HepG2 (cell line): ENCODE results near the gene FAM222A. TPM values are rescaled to one million over a fixed set of nuclear protein-coding genes. Genes with fewer than 3 reads are reported as not detected.

Experiments
- AHDC1 ChIP-seq: sonication (generic); formaldehyde crosslinking; IDR thresholded peaks from 2 replicates; pipeline ENCODE4 v1.5.1; 2020; ENCODE audit warnings: mild to moderate bottlenecking, missing genetic modification reagents, borderline replicate concordance
- CAMTA2 ChIP-seq: sonication (generic); formaldehyde crosslinking; IDR thresholded peaks from 2 replicates; pipeline ENCODE4 v1.4.0; 2020; ENCODE audit warnings: mild to moderate bottlenecking, missing genetic modification reagents, borderline replicate concordance
- DMTF1 ChIP-seq: sonication (generic); formaldehyde crosslinking; IDR thresholded peaks from 2 replicates; pipeline ENCODE4 v1.4.0; 2020; ENCODE audit warnings: mild to moderate bottlenecking, missing genetic modification reagents
- HINFP ChIP-seq: sonication (generic); formaldehyde crosslinking; IDR thresholded peaks from 2 replicates; pipeline ENCODE4 v1.4.0; 2020; ENCODE audit warnings: low read depth, mild to moderate bottlenecking, missing genetic modification reagents
- HNRNPK ChIP-seq: fragments of 200-400 bp; formaldehyde crosslinking; IDR thresholded peaks from 2 replicates; pipeline ENCODE4 v1.6.1; 2018; ENCODE audit warnings: low read length, low read depth, moderate library complexity, mild to moderate bottlenecking; ENCODE audit not compliant: poor library complexity, severe bottlenecking
- KDM2A ChIP-seq: sonication (generic); formaldehyde crosslinking; IDR thresholded peaks from 2 replicates; pipeline ENCODE4 v1.4.0; 2020; ENCODE audit warnings: low read depth, missing genetic modification reagents, borderline replicate concordance
- KDM5B ChIP-seq: sonication (generic); formaldehyde crosslinking; IDR thresholded peaks from 2 replicates; pipeline ENCODE4 v1.4.0; 2020; ENCODE audit warnings: missing genetic modification reagents, mild to moderate bottlenecking, borderline replicate concordance
- KLF16 ChIP-seq, 2 experiments: sonication (generic) in 1 of 2; formaldehyde crosslinking in 1 of 2; IDR thresholded peaks; 2 replicates each; pipeline versions ENCODE4 v1.6.1 to v1.8.0; 2016 to 2023; ENCODE audit warnings: missing genetic modification reagents in 2 of 2, missing compliant biosample characterization in 1 of 2
- NFE2 ChIP-seq: sonication (generic); formaldehyde crosslinking; IDR thresholded peaks from 2 replicates; pipeline ENCODE4 v1.4.0; 2020; ENCODE audit warnings: missing genetic modification reagents
- NONO ChIP-seq, 2 experiments: fragments of 450-650 bp in 1 of 2; sonication (generic) in 1 of 2; formaldehyde crosslinking in 1 of 2; IDR thresholded peaks in 1 of 2; conservative IDR thresholded peaks in 1 of 2; 2 replicates each; pipeline versions ENCODE4 v1.6.1 to v1.8.0; 2017 to 2022; ENCODE audit warnings: mild to moderate bottlenecking in 1 of 2, missing genetic modification reagents in 1 of 2, moderate library complexity in 1 of 2
- RORA ChIP-seq: sonication (generic); formaldehyde crosslinking; IDR thresholded peaks from 2 replicates; pipeline ENCODE4 v1.5.0; 2020; ENCODE audit warnings: mild to moderate bottlenecking, missing genetic modification reagents, moderate library complexity
- ZFY ChIP-seq: sonication (generic); formaldehyde crosslinking; IDR thresholded peaks from 2 replicates; pipeline ENCODE4 v1.4.0; 2020; ENCODE audit warnings: missing genetic modification reagents
- ZNF205 ChIP-seq: IDR thresholded peaks from 2 replicates; pipeline ENCODE4 v1.6.1; 2018; ENCODE audit warnings: missing biosample characterization, missing genetic modification reagents
- ZNF33A ChIP-seq: sonication (generic); formaldehyde crosslinking; IDR thresholded peaks from 2 replicates; pipeline ENCODE4 v1.5.1; 2020; ENCODE audit warnings: missing genetic modification reagents, mild to moderate bottlenecking, moderate library complexity, borderline replicate concordance
- ZNF580 ChIP-seq: IDR thresholded peaks from 2 replicates; pipeline ENCODE4 v1.6.1; 2016; ENCODE audit warnings: low read depth, borderline replicate concordance
- ZUFSP ChIP-seq: sonication (generic); formaldehyde crosslinking; IDR thresholded peaks from 2 replicates; pipeline ENCODE4 v1.9.0; 2021; ENCODE audit warnings: missing genetic modification reagents, mild to moderate bottlenecking, borderline replicate concordance
- polyA plus RNA-seq, 8 experiments: library from polyadenylated mRNA; depleted of rRNA in 3 of 8; stranded (reverse) in 7 of 8; unstranded in 1 of 8; fragments of >200 nt; fragmentation: Illumina TruSeq in 4 of 8; extraction: Trizol in 4 of 8; gene quantifications; 2 replicates each; pipeline versions ENCODE4 v1.2.1 to v1.2.3, GENCODE V29; 2011 to 2016; ENCODE audit warnings: low read depth in 4 of 8, missing spikeins in 1 of 8, mixed read lengths in 1 of 8; ENCODE audit not compliant: insufficient read depth in 1 of 8
- total RNA-seq, 5 experiments: library from RNA; depleted of rRNA; stranded (reverse); fragments of >200 nt; fragmentation: Illumina TruSeq; extraction: Trizol; gene quantifications; 2 replicates each; pipeline ENCODE4 v1.2.3, GENCODE V29; 2016; ENCODE audit warnings: low read depth in 1 of 5

FAM222A gene
- total and polyA plus RNA-seq, 2 of the 13 experiments (the other 11 are each of a cell fraction or from before 2014, with no cell fraction given) = 2.7 to 9.6 TPM

GRCh38 chr12:109775172-109775881 is 61.7 kb downstream of the FAM222A start (continued):
- TF ChIP-seq ZNF205 (CRISPR knock-in tag) = peak; percentile 43; the same call in 1 of the 2 replicates
- TF ChIP-seq ZUFSP (CRISPR knock-in tag) = no peak
- no peak for TF ChIP-seq DMTF1 (CRISPR knock-in tag)
- TF ChIP-seq HNRNPK = no peak
- no peak for TF ChIP-seq HINFP (CRISPR knock-in tag)
- peak; percentile 48; the same call in 1 of the 2 replicates for TF ChIP-seq KDM2A (CRISPR knock-in tag)
- TF ChIP-seq AHDC1 = no peak
- no peak for TF ChIP-seq ZFY (CRISPR knock-in tag)
- no peak for TF ChIP-seq ZNF33A
- TF ChIP-seq ZNF580 = peak; percentile 57; the same call in 1 of the 2 replicates
- peak in 1 of 2 experiments; percentile 50; a peak in 1 of 4 replicates for TF ChIP-seq KLF16 (CRISPR knock-in tag; IDR thresholded peaks at IDR 0.05)
- TF ChIP-seq RORA (CRISPR knock-in tag) = no peak
- TF ChIP-seq KDM5B (CRISPR knock-in tag) = 0 out of 2 replicates have a peak, but pooled peaks have one; percentile 18
- no peak for TF ChIP-seq CAMTA2
- no peak for TF ChIP-seq NFE2 (CRISPR knock-in tag)
- no peak for TF ChIP-seq NONO (IDR thresholded peaks at IDR 0.05)
- no peak for TF ChIP-seq NONO (CRISPR knock-in tag; conservative IDR thresholded peaks at IDR 0.05)
